ENCODE measurements around the gene CCDC40. TPM values are rescaled to one million over a fixed set of nuclear protein-coding genes. Genes with fewer than 3 reads are reported as not detected.

CCDC40 gene
- total and polyA plus RNA-seq, 2 of the 13 experiments (the other 11 are each of a cell fraction or from before 2014, with no cell fraction given): 4.1 to 5.5 TPM

GRCh38 chr17:80063830-80064585 is 27.6 kb downstream of the CCDC40 start (continued):
- TF ChIP-seq ZNF484 (CRISPR knock-in tag; IDR thresholded peaks at IDR 0.05; ENCODE audit: borderline replicate concordance, low read depth) (no peak), MYNN (CRISPR knock-in tag; IDR thresholded peaks at IDR 0.05; ENCODE audit: low read depth) (no peak), IRF9 (CRISPR knock-in tag; IDR thresholded peaks at IDR 0.05; ENCODE audit: borderline replicate concordance) (no peak), ZNF20 (CRISPR knock-in tag; IDR thresholded peaks at IDR 0.05) (no peak), ZNF18 (CRISPR knock-in tag; IDR thresholded peaks at IDR 0.05; ENCODE audit: insufficient replicate concordance) (no peak), ZFP41 (CRISPR knock-in tag; IDR thresholded peaks at IDR 0.05; ENCODE audit: borderline replicate concordance) (no peak), RFX3 (CRISPR knock-in tag; IDR thresholded peaks at IDR 0.05) (no peak; the same call in 1 of the 2 replicates), ZNF138 (CRISPR knock-in tag; IDR thresholded peaks at IDR 0.05; ENCODE audit: low read depth) (no peak), ZNF263 (CRISPR knock-in tag; IDR thresholded peaks at IDR 0.05) (peak; percentile 87; the same call in 1 of the 2 replicates), CREB3 (CRISPR knock-in tag; IDR thresholded peaks at IDR 0.05) (no peak), ZNF362 (CRISPR knock-in tag; IDR thresholded peaks at IDR 0.05; ENCODE audit: borderline replicate concordance) (no peak), ZNF652 (CRISPR knock-in tag; IDR thresholded peaks at IDR 0.05; ENCODE audit: borderline replicate concordance, low read depth) (no peak), KLF6 (CRISPR knock-in tag; IDR thresholded peaks at IDR 0.05) (no peak), HDAC2 (CRISPR knock-in tag; IDR thresholded peaks at IDR 0.05) (0 out of 2 replicates have a peak, but pooled peaks have one; percentile 15), BHLHE40 (IDR thresholded peaks at IDR 0.05; ENCODE audit: low read length) (no peak), ZNF704 (CRISPR knock-in tag; IDR thresholded peaks at IDR 0.05; ENCODE audit: borderline replicate concordance) (no peak), SALL2 (CRISPR knock-in tag; IDR thresholded peaks at IDR 0.05) (no peak), ZNF24 (IDR thresholded peaks at IDR 0.05) (no peak), ZFAT (CRISPR knock-in tag; conservative IDR thresholded peaks at IDR 0.05) (no peak), SP140L (CRISPR knock-in tag; IDR thresholded peaks at IDR 0.05; ENCODE audit: borderline replicate concordance) (no peak), ZNF790 (CRISPR knock-in tag; IDR thresholded peaks at IDR 0.05; ENCODE audit: borderline replicate concordance) (no peak), NR2F6 (IDR thresholded peaks at IDR 0.05) (no peak), NR2F6 (CRISPR knock-in tag; IDR thresholded peaks at IDR 0.05) (peak; percentile 52), TOE1 (CRISPR knock-in tag; IDR thresholded peaks at IDR 0.05) (no peak), TOPORS (CRISPR knock-in tag; IDR thresholded peaks at IDR 0.05) (no peak), ZNF598 (CRISPR knock-in tag; IDR thresholded peaks at IDR 0.05; ENCODE audit: borderline replicate concordance) (no peak)
